ENCODE measurements around the gene ASAH2B.

ASAH2B gene

DNA sequence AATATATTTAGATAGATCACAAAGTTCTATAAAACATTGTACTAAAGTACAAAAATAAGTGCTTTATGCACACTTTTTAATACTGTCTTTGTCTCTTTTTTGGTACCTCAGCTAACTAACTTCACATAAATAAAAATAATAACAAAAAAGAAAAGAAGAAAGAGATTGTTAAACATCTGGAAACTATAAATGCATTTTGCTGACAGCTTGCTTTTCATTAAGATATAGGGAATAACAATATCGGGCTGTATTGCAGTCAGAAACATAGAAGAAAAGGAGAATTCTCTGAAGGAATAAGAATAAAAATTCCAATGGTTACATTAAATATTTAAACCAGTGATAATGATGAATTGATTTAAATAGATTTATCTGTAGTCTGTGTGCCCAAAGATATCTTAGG lies 59.9 kb downstream of the ASAH2B start:
- DNase-seq, result no peak

DNA sequence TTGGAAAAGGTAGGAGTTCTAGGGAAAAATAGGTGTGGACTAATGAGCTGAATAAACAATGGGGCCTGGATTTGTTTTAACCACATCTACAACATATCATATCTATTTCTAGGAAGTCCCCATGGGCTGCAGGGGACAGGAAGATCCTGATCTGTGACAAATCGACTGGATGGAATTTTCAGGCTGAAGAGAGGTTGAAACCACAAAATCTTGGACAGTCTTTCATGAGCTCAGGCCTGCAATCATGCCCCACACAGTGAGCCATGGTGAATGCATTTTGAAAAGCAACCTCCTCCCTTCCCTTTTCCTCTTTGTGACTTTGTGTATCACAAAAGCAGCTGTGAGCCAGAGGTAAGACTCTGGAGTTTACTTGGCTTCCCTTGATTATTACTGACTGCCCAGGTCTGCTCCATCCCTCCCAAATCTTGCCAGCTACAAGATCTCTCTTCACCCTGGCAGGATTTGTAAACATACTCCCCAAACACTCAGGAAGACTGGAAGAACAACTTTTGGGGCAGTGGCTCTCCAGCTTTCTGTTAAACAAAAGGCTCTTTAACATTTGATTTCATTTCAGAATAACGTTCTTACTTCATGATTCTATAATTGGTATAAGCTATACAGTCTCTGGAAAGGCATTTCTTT lies 66.4 kb downstream of the ASAH2B start:
- DNase-seq, result no peak

DNA sequence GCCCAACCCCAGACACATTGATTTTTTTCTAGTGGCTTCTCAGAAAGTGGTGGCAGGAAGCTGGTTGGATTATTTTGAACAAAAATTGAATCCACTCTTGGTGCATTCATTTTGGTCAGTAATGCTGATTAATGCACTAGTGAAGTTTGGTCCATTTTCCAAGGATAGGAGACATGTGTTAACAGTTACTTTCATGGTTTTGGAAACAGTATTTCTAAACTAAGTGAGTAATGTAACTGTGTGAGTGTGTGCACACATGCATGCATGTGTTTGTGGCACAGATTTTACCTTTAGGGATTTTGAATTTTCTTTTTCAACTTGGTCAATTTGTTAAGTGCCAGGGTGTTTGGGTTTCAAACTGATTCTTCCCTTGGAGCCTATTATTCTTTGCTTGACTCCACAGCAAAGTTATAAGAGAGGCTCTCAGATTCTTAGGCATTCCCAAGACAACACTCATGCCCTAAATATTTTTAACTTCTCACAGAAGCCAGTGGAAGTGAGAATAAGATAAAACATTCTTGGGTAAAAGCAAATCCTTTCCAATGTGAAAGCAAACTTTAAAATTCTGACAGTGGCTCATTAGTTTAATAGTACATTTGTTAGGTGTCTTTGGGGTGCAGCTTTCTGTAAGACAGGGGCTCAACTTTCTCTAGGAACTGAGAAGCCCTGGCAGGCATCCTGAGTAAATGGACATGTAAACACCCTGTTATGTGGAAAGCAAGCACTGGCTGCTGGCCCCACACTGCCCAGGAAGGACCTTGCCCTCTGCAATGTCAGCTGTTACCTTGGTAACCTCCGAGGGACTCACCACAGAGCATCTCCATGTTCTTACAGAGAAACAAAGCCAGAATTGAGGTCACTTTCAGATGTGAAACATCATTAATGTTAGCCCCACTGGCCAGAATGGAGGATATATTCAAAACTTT lies 68.4 kb downstream of the ASAH2B start:
- no peak for DNase-seq
